NCI-H2227 (cell line): ENCODE results near the gene CTSZ.
"Not testable (repeated sequence)": the region's sequence is repeated elsewhere in the genome, so short reads cannot be mapped to it uniquely, and the experiment has no call there.

ENCODE experiments used
- DNase-seq: peaks from one replicate; lab custom pipeline; 2025; ENCODE audit not compliant: unreplicated experiment; lab: John Stamatoyannopoulos, UW

The CTSZ gene

GRCh38 chr20:58950603-58951002 is 56.5 kb downstream of the CTSZ start:
- DNase-seq: no peak

- DNase-seq: not testable (repeated sequence)
Measured at GRCh38 chr20:58947797-58948388, 59.2 kb downstream of the CTSZ start.

- DNase-seq: no peak
Measured at GRCh38 chr20:58945965-58946631, 61.0 kb downstream of the CTSZ start.
